ENCODE data around the gene ZNF445. TPM values are rescaled to one million over a fixed set of nuclear protein-coding genes. Genes with fewer than 3 reads are reported as not detected.

The ZNF445 gene
- total and polyA plus RNA-seq, 2 of the 8 experiments (the other 6 are each of a cell fraction or from before 2014, with no cell fraction given): 3.3 to 26.3 TPM

- Histone ChIP-seq H4K8ac (ENCODE audit: extremely low read depth, insufficient read depth, low read length) (no peak overlapping the region), H3K27me3 (replicated peaks in 1 of 4; ENCODE audit: control insufficient read depth in 3 of 4, extremely low read depth in 1 of 4, insufficient read depth in 3 of 4, low read length in 3 of 4) (no peaks in the 10 kb centered on the region), H3K79me1 (ENCODE audit: low read depth, low read length) (no peaks in the 10 kb centered on the region), H2BK5ac (ENCODE audit: low read depth, low read length) (no peak overlapping the region), H3K23me2 (ENCODE audit: low read depth, low read length) (no peaks in the 10 kb centered on the region), H3K9me3 (ENCODE audit: insufficient read depth in 2 of 2, low read depth in 1 of 2, low read length in 1 of 2) (no peaks in the 10 kb centered on the region), H3K27ac (ENCODE audit: low read depth, low read length) (no peak overlapping the region), H3K18ac (ENCODE audit: extremely low read depth, low read length) (no peak overlapping the region; the same call in 1 of the 2 replicates), H4K91ac (replicated peaks; ENCODE audit: insufficient read length, low read length) (no peak overlapping the region), H3K23ac (ENCODE audit: insufficient read length) (no peak overlapping the region), H3K36me3 (ENCODE audit: control insufficient read depth in 2 of 4, insufficient read depth in 4 of 4, low read length in 3 of 4) (no peaks in the 10 kb centered on the region), H4K5ac (ENCODE audit: insufficient read length, low read depth, low read length) (no peak overlapping the region), H3K4me1 (replicated peaks in 1 of 4; ENCODE audit: control insufficient read depth in 3 of 4, insufficient read depth in 4 of 4, low read length in 3 of 4) (peaks cover 0 to 3% (median 2%) of the 10 kb centered on the region in 4 experiments; a peak in 3 of 7 replicates), H3K9ac (replicated peaks in 1 of 4; ENCODE audit: extremely low read depth in 1 of 4, low read depth in 3 of 4, low read length in 3 of 4) (no peak overlapping the region), H2BK20ac (ENCODE audit: low read length) (no peak overlapping the region), H2BK120ac (replicated peaks; ENCODE audit: low read depth, low read length) (no peak overlapping the region), H3K4me2 (ENCODE audit: insufficient read depth in 1 of 2, low read depth in 2 of 2, low read length in 2 of 2) (no peak overlapping the region), H3K56ac (replicated peaks; ENCODE audit: insufficient read length, low read depth, low read length) (no peak overlapping the region), H2BK15ac (ENCODE audit: low read length) (no peak overlapping the region), H3K4ac (replicated peaks; ENCODE audit: insufficient read length, low read depth, low read length) (no peak overlapping the region), H2AK5ac (ENCODE audit: low read depth, low read length) (no peak overlapping the region), H3K79me2 (ENCODE audit: control insufficient read depth in 1 of 2, insufficient read depth in 2 of 2, low read length in 2 of 2) (no peaks in the 10 kb centered on the region), H3K14ac (ENCODE audit: insufficient read length) (no peak overlapping the region), H2AFZ (ENCODE audit: low read length) (no peak overlapping the region), H2BK12ac (ENCODE audit: low read depth, low read length) (no peak overlapping the region), H4K20me1 (replicated peaks in 1 of 2; ENCODE audit: control insufficient read depth in 1 of 2, insufficient read depth in 2 of 2, low read length in 2 of 2) (no peaks in the 10 kb centered on the region), H3K4me3 (ENCODE audit: extremely low read depth in 1 of 4, insufficient read depth in 2 of 4, low read depth in 3 of 4, low read length in 4 of 4) (no peak overlapping the region)
- CTCF ChIA-PET (ENCODE audit: partially characterized antibody): interaction anchor here (0.9 to 1.3 kb wide), 3 partner anchors 9 to 61 kb away, joined by 3 to 5 read pairs (median 3); no protein-coding TSS in a partner anchor
- 84% methylated on average over 11 of the region's 11 CpGs; no CpG with 5 or more reads in 1 of the 2 experiments for WGBS, 2 experiments (ENCODE audit: extremely low coverage in 1 of 2, insufficient coverage in 1 of 2, insufficient read length in 1 of 2, insufficient replicate concordance in 2 of 2, low coverage in 1 of 2, low lambda C conversion rate in 2 of 2, missing lambda C conversion rate in 1 of 2)
- TF ChIP-seq SP4 (IDR thresholded peaks at IDR 0.05; ENCODE audit: low read length) (no peak), NRF1 (IDR thresholded peaks at IDR 0.05; ENCODE audit: low read depth, low read length) (no peak), CHD2 (IDR thresholded peaks at IDR 0.05; ENCODE audit: low read length) (no peak), EP300 (IDR thresholded peaks at IDR 0.05; ENCODE audit: borderline replicate concordance in 1 of 2, low read depth in 2 of 2, low read length in 2 of 2) (no peak)
- FAIRE-seq (no peak), DNase-seq (ENCODE audit: low read depth in 1 of 2, low spot score in 2 of 2) (peak in 1 of 2 experiments; percentile 39)
- POLR2A ChIA-PET (ENCODE audit: partially characterized antibody): interaction anchor here (0.9 kb wide), 1 partner anchor 72 kb away, joined by 4 read pairs; the partner anchor contains the start of gene TCAIM
Observed at GRCh38 chr3:44411031-44411645, 66.3 kb downstream of the ZNF445 start.
